NK-92 (cell line): ENCODE measurements around the gene RIOK1.

Experiments
- DNase-seq: peaks from one replicate; lab custom pipeline; 2025; ENCODE audit not compliant: unreplicated experiment; lab: John Stamatoyannopoulos, UW

The RIOK1 gene

DNA sequence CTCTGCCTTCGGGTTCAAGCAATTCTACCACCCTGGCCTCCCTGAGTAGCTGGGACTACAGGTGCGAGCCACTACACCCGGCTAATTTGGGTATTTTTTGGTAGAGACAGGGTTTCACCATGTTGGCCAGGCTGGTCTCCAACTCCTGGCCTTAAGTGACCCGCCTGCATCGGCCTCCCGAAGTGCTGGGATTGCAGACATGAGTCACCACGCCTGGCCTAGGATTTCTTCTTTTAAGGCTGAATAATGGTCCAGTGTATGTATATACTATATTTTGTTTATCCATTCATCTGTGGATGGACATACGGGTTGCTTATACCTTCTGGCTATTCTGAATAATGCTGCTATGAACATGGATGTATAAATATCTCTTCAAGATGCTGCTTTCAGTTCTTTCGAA, 17.1 kb downstream of the RIOK1 start:
- no peak for DNase-seq

DNA sequence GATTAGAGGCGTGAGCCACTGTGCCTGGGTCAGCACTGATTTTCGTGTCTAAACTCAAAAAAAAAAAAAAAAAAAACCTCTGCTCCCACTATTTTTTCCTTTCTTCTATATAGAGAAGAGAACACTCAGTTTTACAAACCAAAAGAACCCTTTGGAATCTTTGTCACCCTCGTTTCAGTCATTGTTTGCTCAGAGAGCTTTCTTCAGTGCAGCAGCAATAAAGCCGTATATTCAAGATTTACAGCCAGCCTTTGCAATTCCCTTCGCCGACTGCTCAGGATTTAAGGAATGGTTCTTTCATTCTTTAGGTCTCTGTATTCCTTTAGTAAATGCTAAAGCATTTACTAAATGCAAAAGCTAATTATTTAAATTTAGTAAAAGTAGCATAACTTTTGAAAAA, 20.1 kb downstream of the RIOK1 start:
- no peak for DNase-seq

- no peak for DNase-seq
These were observed 21.2 kb downstream of the RIOK1 start for GRCh38 chr6:7410851-7411250.

DNA sequence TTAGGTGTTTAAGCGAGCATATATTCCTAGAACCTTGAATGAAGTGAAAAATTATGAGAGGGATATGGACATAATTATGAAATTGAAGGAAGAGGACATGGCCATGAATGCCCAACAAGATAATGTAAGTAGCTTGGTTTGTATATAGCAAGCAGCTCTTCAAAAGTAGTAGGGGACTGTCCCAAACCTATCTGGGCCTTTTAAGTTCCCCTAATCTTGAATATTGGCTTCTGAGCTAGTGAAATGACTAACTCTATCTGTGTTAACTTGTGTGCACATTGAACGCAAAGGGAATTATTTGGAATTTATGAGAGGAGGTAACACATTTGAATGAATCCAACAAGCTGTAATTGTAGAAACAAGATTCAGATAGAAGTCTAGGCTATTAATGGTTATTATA, 21.7 kb downstream of the RIOK1 start:
- DNase-seq, result no peak

DNA sequence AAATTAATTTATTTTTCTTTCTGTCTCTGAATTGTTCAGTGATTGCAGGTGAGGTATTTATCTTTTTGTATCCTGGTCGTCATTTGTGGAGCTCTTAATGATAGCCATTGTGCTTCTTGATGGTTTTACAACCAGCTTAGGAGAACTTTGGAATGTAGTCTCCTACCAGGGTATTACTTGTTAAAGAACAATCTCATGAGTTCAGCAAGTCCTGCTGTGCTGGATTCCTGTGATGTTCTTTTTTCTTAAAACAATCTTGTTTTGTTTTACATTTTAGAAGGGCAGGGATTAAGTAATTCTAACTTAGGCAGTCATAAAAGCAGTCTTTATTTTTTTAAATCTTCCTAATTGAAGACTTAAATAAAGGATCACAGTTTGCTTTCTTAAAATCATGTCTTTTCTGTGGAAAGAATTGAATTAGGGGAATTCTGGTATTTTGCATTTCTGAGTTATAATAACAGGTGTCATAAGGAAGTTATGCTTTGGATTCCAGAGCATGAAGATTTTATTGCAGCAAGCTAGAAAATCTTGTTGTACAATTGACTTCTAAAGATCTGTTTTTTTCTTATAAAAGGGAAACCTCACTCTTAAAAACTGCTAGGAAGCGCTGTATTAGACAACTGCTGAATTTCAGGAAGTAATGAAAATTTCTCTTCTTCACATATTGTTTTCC, 23.7 kb downstream of the RIOK1 start:
- no peak for DNase-seq

DNA sequence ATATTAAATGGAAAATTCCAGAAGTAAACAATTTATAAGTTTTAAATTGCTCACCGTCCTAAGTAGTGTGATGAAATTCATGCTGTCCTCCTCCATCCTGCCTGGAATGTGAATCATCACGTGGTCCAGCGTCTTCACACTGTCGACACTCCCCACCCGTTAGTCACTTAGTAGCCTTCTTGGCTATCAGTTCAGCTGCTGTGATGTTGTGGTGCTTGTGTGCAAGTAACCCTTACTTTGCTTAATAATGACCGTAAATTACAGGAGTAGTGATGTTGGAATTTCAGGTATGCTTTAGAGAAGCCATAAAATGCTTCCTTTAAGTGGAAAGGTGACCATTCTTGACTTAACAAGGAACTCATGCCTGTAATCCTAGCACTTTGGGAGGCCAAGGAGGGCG, 25.2 kb downstream of the RIOK1 start:
- DNase-seq, result no peak

DNA sequence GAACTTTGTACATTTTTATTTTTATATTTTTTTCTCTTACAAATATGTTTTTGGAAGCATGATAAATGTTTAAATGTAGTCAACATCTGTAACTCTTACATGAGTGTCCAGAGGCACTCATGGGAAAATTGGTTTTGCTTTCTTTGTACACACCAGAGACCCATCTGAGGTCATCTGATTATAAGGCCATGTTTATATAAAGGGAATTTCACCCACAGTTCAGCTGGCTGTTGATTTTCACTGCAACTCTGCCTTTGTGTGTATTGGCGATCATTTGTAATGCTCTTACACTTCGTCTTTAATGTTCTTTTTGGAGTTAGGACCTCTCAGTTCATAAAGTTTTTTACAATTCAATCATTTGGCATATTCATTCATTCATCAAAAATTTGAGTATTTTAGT, 28.1 kb downstream of the RIOK1 start:
- DNase-seq, result no peak

DNA sequence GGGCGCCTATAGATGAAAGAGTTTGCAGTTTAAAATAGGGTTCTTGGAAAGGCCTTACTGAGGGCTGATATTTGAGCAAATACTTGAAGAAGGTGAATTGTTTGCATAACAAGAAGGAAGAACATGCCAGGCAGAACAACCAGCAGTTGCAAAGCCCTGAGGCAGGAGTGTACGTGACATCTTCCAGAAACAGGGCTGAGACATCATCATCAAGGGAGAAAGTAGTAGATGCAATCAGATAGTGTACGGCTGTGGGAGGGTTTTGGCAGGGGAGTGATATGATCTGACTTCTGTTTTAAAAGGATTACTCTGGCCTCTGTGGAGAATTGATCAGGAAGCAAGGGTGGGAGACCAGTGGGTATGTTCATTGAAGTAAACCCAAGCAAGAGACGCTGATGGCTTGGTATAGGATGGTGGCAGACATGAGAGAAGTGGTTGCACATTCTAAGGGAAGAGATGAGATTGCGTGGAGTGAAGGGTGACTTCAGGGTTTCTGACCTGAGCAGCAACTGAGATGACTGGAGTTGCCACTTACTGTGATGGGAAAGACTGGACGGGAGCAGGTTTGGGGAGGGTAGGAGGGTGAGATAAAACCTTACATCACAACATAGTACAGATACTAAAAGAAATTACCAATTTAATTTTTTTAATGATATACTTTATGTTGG, 28.8 kb downstream of the RIOK1 start:
- DNase-seq, result no peak

DNA sequence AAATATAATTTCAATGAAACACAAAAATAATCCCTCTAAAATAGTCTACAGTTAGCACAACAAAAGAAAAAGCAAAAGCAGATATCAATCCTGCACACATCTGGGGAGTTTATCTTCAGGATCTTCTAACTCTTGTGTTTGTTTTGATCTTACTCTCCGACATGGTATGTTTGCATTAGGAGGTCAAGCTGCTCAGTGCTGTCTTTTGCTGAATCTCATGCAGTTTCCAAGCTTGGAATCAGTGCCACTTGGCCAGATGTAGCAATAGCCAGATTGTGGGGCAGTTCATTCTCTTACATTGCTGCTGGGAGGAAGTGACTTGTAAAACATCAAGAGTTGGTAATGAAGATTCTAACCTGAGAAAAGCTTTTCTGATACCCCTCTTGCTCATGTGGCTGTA, 29.5 kb downstream of the RIOK1 start:
- no peak for DNase-seq

DNA sequence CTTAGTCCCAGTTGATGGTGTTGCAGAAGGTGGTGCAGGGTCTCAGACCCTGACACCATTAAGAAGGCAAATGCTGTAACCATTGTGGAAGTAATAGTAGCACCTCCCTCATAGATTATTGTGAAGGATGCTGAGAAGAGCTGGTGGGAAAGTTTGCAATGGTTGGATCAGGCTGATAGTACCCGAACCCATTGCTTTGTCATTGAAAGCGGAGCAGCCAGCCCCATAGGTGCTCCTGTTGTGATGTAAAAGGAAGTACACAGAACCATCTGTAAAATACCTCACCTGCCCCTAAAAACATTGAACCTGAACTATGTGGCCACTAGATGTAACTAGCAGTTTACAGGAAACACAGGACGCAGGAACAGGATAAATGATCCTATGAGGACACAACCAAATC, 31.5 kb downstream of the RIOK1 start:
- DNase-seq, result no peak

DNA sequence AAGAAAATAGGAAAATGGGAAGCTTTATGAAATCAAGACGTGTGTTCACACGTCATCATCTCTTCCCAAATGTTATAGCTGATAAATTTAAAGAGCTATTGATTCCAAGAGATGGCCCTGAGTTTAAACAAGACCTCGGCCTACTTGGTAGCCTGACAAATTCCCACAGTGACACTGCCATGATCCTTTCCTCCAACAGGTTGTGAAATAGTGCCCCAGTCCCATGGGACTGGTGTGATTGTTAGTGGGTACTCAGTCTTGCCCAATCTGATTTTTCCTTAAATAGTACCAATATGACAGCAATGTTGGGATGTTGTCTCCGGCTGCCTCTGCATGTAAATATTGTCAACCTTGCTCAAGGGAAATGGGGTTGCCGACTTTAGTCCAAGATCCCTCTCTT, 34.5 kb downstream of the RIOK1 start:
- no peak for DNase-seq

DNA sequence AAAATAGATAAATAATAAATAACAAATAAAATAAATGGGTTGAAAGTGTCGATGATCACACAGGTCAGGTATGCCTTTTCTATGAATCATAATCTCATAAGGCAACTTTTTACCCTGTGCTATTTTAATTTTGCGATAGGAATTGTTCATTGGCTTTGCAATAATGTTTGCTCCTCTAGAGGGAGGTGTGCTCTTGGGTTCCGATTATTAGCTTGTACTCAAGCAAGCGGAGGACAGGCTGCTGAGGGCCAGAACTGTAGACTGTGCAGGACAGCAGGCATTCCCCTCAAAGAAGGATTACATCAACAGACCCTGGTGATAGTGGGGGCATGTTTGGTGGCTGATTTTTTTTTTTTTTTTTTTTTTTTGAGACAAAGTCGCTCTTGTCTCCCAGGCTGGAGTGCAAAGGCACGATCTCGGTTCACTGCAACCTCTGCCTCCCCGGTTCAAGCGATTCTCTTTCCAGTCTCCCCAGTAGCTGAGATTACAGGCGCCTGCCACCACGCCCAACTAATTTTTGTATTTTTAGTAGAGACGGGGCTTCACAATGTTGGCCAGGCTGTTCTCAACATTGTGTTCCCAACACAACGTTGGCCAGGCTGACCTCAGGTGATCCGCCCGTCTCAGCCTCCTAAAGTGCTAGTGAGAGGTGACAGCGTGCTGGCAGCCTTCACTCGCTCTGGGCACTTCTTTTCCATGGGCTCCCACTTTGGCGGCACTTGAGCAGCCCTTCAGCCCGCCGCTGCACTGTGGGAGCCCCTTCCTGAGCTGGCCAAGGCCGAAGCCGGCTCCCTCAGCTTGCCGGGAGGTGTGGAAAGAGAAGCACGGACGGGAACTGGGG, 35.6 kb downstream of the RIOK1 start:
- DNase-seq, result no peak

DNA sequence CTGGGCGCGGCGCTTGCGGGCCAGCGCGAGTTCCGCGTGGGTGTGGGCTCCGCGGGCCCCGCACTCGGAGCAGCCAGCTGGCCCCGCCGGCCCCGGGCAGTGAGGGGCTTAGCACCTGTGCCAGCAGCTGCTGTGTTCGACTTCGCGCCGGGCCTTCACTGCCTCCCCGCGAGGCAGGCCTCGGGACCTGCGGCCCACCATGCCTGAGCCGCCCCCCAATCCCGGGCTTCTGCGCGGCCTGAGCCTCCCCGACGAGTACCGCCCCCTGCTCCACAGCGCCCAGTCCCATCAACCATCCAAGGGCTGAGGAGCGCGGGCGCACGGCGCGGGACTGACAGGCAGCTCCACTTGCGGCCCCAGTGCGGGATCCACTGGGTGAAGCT, 36.2 kb downstream of the RIOK1 start:
- no peak for DNase-seq

- DNase-seq, result no peak
These were observed 37.0 kb downstream of the RIOK1 start for GRCh38 chr6:7426447-7427169.

- DNase-seq, result no peak
These were observed 41.7 kb downstream of the RIOK1 start for GRCh38 chr6:7431313-7431673.

GRCh38 chr6:7431674-7432390, 42.2 kb downstream of the RIOK1 start:
- DNase-seq, result no peak

DNA sequence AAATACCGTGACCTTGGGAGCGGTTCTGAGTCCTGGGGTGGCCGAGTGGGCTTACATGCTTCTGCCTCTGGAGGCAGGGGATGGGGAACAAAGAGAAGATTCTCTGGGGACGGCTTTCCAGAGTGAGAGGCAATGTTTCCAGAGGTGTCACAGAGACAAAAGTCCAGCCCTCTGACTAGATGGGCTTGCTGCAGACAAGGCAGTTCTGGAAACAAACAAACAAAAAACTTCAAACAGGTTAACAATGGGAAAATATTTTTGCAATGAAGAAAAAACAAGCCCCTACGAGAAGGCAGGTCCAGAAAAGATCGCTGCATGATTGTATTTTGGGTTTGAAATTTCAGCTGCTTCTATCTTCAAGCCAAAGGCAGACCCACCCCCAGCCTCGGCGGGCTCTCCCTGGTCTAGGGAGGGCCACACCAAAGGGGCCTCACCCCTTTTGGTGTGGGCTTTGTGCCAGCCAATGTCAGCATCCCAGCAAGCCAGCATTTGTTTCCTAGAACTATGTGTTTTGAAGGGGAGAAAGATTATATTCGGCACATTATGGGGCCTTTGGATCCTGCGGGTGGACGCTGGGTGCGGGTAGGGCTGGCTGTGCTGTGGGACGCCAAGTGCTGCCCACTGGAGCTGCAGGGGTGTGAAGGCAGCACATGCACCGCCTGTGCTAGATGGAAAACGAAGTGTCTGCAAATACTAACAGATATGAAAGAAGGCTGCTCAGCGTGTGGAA, 42.9 kb downstream of the RIOK1 start:
- no peak for DNase-seq

DNA sequence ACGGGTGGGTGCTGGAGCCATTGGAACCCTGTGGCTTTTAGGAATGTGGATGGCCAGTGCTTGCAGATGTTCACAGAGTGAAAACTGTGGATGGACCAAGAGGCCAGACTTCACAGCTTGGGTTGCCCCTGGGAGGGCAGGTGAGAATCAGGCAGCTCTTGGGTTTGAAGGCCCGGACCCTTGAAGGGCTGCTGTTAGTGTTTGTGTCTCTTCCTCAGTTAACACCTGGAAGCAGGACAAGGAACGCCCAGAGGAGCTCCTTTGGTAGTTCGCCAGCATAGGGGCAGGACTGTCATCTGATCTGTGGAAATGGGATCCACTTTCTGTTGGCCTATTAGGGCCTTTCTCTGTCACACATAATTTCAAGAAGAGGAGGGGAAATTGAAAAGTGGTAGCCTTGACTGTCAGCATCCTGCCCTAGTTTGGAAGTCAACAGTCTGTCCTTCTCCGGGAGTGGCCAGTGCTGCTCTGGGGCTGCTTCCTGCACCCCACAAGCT, 43.6 kb downstream of the RIOK1 start:
- DNase-seq, result no peak

DNA sequence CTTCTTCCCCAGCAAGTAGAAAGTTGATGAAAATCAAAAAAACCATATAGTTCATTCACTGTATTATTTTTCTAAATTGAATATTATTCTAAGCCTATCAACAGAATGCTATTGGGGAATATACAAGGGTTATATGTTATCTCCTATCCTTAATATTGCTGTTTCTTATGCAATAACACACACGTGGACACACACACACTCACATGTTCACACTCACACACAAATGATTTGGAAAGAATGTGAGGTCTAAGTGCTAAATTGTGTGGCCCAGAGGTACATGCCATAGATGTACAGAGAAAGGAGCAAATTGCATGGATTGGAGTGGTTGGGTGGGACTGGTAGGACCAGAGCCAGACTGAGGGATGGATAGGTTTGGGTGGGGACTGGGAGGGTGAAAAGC, 45.1 kb downstream of the RIOK1 start:
- DNase-seq, result no peak

DNA sequence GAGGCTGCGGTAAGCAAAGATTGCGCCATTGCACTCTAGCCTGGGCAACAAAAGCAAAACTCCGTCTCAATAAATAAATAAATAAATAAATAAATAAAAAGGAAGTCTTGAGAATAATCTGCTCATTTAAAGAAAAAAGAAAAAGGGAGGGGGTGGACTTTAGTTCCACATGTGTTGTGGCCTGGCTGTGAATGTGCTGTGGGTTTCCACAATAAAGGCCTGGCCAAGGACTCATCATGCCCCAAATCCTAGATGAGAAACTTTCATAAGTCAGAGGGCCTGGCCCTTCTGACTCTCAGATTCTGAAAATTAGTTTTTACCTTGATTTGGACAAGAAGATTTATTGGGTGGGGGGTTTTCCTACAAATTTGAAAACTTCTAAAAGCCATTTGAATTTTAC, 48.4 kb downstream of the RIOK1 start:
- DNase-seq, result no peak
